ENCODE measurements around the gene FCSK. TPM values are rescaled to one million over a fixed set of nuclear protein-coding genes. Genes with fewer than 3 reads are reported as not detected.
"Not testable (repeated sequence)": the region's sequence is repeated elsewhere in the genome, so short reads cannot be mapped to it uniquely, and the experiment has no call there.

Gene FCSK
- total RNA-seq, 1 donor: 11.6 TPM

- DNase-seq (ENCODE audit: low read depth in 2 of 3, low spot score in 2 of 3): peak in 2 of 3 donors; percentile 63 to 67
These were observed 66.4 kb downstream of the FCSK start for GRCh38 chr16:70520612-70521297.

- DNase-seq (ENCODE audit: low read depth in 2 of 3, low spot score in 2 of 3): no peak
These were observed 68.1 kb downstream of the FCSK start for GRCh38 chr16:70522216-70523075.

DNA sequence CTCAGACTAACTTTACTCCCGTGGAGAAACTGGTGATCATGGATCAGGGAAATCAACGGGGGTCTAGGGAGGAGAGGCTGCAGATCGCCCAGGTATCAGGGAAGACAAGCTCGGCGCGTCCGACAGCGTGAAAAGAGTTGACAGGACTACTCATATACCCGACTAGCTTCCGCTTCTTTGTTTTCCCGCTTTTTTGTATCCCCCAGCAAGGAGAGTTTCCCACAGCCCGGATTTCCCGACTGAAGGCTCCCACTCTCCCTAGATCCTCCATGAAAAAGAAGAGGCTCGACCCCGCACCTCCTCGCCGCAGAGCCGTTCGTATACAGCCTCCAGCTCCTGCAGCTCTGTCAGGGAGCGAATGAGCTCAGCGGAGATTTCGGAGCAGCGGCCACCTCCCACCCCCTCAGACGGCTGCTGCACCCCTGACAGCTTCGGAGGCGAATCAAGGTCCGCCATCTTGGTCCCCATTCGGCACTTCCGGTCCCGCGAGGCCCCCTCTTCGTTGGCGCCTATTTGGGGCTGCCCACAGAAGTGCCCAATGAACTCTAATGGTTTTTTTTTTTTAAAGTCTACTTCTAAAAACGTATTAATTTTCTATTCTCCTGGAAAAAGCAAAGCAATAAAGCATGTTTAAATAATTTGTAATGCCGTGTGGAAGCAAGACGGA is 68.8 kb downstream of the FCSK start, which contains the start of gene COG4:
TSS of gene COG4 (minus strand) at position 479 of the 667 bp plus-strand sequence. CDS start at position 468, 11 bp downstream.
- peak in 2 of 3 donors; percentile 92 to 95 for DNase-seq (ENCODE audit: low read depth in 2 of 3, low spot score in 2 of 3)

GRCh38 chr16:70523743-70524398 is 69.5 kb downstream of the FCSK start, which contains the start of gene SF3B3:
SF3B3 (plus strand) TSS chr16:70523816; CDS start chr16:70526657, 2,841 bp downstream.
- DNase-seq (ENCODE audit: low read depth in 2 of 3, low spot score in 2 of 3): peak in 1 of 3 donors; percentile 77

DNA sequence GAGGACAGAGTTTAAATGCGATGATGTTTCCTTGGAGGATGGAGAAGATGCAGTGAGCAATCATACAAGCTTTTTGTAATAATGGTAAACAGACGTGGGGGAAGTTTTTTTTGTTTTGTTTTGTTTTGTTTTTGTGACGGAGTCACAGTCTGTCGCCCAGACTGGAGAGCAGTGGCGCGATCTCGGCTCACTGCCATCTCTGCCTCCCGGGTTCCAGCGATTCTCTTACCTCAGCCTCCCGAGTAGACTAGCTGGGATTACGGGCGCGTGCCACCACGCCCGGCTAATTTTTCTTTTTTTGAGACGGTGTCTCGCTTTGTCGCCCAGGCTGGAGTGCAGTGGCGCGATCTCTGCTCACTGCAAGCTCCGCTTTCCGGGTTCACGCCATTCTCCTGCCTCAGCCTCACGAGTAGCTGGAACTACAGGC is 70.0 kb downstream of the FCSK start:
- not testable (repeated sequence) for DNase-seq (ENCODE audit: low read depth in 2 of 3, low spot score in 2 of 3)

GRCh38 chr16:70526403-70526802 is 72.0 kb downstream of the FCSK start:
- DNase-seq (ENCODE audit: low read depth in 2 of 3, low spot score in 2 of 3): no peak

DNA sequence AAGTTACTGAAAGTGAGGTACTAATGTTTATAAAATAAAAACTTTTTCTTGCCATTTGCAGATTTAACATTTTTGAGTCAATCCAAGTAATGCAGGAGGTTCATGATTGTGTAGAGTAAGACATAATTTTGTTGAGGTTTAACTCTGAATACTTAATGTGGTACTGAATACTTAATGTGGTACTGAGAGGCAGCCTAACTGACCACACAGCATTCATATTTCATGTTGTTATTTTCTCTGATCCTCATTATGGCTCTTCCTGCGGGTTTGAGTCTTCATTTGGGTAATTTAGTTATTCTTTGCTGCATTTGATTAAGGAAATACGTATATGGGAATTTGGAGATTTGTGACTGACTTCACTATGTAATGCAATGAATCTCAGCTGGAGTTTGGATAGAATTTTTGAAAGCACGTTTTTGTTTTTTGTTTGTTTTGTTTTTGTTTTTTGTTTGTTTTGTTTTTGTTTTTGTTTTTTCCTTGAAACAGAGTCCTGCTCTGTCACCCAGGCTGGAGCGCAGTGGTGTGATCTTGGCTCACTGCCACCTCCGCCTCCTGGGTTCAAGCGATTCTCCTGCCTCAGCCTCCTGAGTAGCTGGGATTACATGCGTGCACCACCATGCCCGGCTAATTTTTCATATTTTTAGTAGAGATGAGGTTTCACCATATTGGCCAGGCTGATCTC is 73.1 kb downstream of the FCSK start:
- no peak for DNase-seq (ENCODE audit: low read depth in 2 of 3, low spot score in 2 of 3)

DNA sequence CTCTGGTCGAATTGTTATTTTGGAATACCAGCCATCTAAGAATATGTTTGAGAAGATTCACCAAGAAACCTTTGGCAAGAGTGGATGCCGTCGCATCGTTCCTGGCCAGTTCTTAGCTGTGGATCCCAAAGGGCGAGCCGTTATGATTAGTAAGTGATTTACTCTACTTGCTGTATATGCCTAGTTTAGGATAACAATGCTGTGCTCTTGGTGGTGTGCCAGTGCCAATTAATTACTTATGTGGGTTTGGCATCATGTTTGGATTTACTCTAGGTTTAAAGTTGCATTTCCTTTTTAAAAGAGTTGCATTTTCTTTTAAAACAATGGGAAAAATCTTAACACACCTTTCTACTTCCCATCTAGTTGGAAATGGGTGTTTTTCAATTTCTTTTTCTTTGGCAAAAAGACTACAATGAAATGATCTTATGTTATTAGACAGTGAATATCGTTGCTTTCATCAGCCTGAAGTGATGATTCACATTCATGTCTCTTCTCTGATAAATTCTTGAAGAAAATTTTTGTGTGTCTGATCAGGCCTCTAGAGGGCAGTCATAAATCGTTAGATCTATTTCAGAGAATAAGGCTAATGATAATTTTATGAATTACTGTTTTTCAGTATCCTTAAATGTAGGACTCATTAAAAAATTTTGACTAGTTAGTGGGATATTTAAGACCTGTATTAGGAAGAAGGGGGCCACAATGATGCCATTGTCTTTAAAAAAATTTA is 74.8 kb downstream of the FCSK start:
- peak in 2 of 3 donors; percentile 35 to 68 for DNase-seq (ENCODE audit: low read depth in 2 of 3, low spot score in 2 of 3)

Small RNA genes within 50 kb of the gene (small RNA-seq; reads per million reads assigned to genes)
- gene RNU6-23P: 0.54 reads per million
- gene RPS27P26: not detected
- gene SNORD111B: 650 reads per million, percentile 99 among the genes with 10 or more reads in this experiment

Other genes with a start within 250 kb of the FCSK start
- 24.5 TPM for gene EXOSC6, start 202.7 kb upstream of the FCSK start, total RNA-seq
- gene AARS1, start 165.1 kb upstream of the FCSK start, total RNA-seq: 39.3 TPM
- gene DDX19B, start 155.4 kb upstream of the FCSK start, total RNA-seq: 27.5 TPM
- gene DDX19A, start 107.7 kb upstream of the FCSK start, total RNA-seq: 31.5 TPM
- gene ST3GAL2, start 15.5 kb upstream of the FCSK start, total RNA-seq: 49.0 TPM
- gene COG4, start 69.0 kb downstream of the FCSK start, total RNA-seq: 49.0 TPM
- 184 TPM for gene SF3B3, start 69.2 kb downstream of the FCSK start, total RNA-seq
- gene IL34, start 192.0 kb downstream of the FCSK start, total RNA-seq: under 0.01 TPM
- gene MTSS2, start 231.5 kb downstream of the FCSK start, total RNA-seq: 14.8 TPM